Right ventricle myocardium inferior (tissue), 1 donor: ENCODE data around the gene RIMBP2. TPM values are rescaled to one million over a fixed set of nuclear protein-coding genes. Genes with fewer than 3 reads are reported as not detected.
"Not testable (repeated sequence)": the region's sequence is repeated elsewhere in the genome, so short reads cannot be mapped to it uniquely, and the experiment has no call there.

ENCODE experiments used
- ATAC-seq: fragments of 200-7000 bp; cut with Tn5 transposase; one replicate; pipeline ENCODE4 v1.9.1; 2020; ENCODE audit warnings: mild to moderate bottlenecking, moderate library complexity
- DNase-seq: peaks from one replicate; pipeline ENCODE4 v3.0.0; 2021; ENCODE audit errors: missing footprints
- intact Hi-C: fragments of 100-400 bp; cut with DNase I; formaldehyde crosslinking; loops from one replicate; pipeline ENCODE4 v1.11.0; 2022
- total RNA-seq: library from RNA; stranded (reverse); fragmentation: NEBNext Ultra II Directional; extraction: Animal tissue kit (Norgen Biotek cat#: 25700); gene quantifications from one replicate; pipeline ENCODE4 v1.2.1, GENCODE V29; 2021
- donor health status: DM: no; HTN: yes; CAD: no; lungs with severe emphysema.

The RIMBP2 gene
- total RNA-seq, 1 donor from 2014 or later: not detected

DNA sequence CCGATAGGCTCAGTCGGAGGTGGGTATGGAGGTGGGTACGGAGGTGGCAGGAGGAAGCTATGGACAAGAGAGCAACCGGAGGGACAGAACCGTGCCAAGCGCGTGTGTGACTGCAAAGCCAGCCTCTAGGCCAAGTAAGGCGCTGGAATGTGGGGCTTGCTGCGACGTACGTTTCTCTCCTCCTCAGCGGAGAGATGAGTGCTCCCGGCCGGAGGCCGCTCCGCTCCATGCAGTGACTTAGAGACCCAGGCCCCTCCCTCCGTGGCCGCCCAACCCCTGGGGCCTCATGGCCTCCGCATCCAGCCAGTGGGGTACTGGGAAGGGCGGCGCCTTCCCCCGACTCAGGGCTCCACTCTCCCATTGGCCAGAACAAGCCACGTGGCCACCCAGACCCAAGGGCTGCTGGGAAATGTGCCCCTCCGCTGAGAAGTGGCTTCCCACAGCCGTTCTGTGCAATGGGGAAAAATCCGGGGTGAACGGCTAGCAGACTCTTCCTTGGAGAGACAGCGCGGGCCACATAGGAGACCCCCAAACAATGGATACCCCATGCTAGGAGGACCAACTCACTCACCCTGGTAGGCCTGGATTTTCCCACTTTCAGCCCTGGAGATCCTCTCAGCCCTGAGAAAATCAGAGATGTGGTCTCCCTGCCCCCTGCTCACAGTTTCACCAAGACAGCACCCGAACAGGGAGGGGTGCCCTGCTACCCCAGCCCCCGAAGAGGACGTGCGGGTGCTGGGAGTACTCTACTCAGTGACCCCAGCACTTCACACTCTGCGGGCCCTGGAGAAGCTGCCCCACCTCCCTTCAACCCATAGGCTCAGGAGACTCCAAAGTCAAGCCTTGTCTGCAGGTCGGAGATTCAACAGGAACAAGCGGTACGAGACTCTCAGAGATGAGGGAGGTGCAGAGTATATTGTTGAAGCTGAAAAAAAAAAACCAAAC lies 66.7 kb downstream of the RIMBP2 start:
- ATAC-seq (no peak), DNase-seq (no peak)
- intact Hi-C loops: no loop called here

DNA sequence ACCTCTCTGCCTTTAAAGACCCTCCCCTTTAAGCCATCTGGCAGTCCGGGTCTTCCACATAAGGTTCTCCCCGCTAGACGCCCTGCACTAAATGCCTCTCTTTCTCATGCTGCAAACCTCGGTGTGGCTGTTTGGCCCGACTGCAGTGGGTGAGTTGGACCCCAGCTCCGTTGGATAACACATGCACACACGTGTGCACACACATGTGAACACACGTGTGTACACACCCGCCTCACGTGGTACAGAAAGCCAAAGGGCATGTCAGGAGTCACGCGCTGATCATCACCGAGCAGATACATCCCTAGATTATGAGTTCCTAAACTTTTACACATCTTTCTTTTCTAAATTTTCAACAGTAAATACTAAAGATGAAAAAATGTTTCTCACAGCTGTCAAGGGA lies 68.3 kb downstream of the RIMBP2 start:
- DNase-seq (no peak), ATAC-seq (no peak)
- intact Hi-C loops: no loop called here

- ATAC-seq: no peak
- intact Hi-C loops: no loop called here
Measured at GRCh38 chr12:130646716-130647370, 69.3 kb downstream of the RIMBP2 start.

GRCh38 chr12:130646191-130646590 lies 69.9 kb downstream of the RIMBP2 start:
- ATAC-seq, intact Hi-C loops, DNase-seq: not testable (repeated sequence)

More at GRCh38 chr12:130646716-130647370, 69.3 kb downstream of the RIMBP2 start:
- DNase-seq: no peak

- intact Hi-C loops: no loop called here
- DNase-seq: no peak
- no peak for ATAC-seq
Measured at GRCh38 chr12:130645751-130646150, 70.3 kb downstream of the RIMBP2 start.

GRCh38 chr12:130644566-130644965 lies 71.5 kb downstream of the RIMBP2 start:
- DNase-seq (no peak), ATAC-seq (no peak)
- intact Hi-C loops: no loop called here

- DNase-seq (no peak), ATAC-seq (no peak)
- intact Hi-C loops: no loop called here
Measured at GRCh38 chr12:130644146-130644545, 72.0 kb downstream of the RIMBP2 start.

DNA sequence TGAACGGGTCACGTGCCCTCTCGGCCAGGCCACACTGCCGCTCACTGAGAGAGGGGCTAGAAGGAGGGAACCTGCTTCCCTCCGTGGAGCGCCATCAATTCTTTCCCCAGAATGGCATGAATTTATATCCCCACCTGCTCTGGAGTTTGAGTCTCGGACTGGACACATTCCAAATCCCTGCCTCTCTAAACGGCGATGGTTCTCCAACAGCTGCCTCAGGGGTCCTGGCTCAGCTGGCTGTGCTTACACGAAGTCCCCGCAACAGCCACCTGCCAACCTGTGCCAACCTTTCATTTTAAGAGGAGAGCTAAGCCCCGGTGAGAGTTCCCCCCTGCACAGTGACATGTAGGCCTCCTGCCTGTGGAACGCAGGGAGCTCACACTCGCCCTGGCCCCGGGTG lies 73.2 kb downstream of the RIMBP2 start:
- intact Hi-C loops: no loop called here
- DNase-seq: no peak
- ATAC-seq: no peak

- peak; percentile 10 for ATAC-seq
- intact Hi-C loops: no loop called here
- DNase-seq: no peak
Measured at GRCh38 chr12:130641533-130642184, 74.4 kb downstream of the RIMBP2 start.

DNA sequence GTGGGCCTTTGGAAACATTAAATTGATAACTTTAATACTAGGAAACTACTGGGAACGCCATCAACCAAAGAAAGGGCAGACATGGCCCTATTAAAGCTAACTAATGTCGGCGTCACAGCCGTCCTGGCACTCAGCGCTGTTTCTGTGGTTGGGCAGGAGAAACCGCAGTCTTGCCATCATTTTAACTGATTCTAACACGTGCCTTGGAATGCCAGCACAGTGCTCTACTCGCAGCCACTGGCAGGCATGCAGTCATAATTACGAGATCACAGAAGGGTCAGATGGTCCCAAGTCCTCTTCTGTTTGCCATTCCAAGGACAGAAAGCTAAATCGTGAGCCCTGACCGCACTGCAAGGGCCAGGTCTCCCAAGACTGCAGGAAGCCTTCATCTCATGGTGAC lies 75.2 kb downstream of the RIMBP2 start:
- DNase-seq: no peak
- intact Hi-C loops: no loop called here
- no peak for ATAC-seq

DNA sequence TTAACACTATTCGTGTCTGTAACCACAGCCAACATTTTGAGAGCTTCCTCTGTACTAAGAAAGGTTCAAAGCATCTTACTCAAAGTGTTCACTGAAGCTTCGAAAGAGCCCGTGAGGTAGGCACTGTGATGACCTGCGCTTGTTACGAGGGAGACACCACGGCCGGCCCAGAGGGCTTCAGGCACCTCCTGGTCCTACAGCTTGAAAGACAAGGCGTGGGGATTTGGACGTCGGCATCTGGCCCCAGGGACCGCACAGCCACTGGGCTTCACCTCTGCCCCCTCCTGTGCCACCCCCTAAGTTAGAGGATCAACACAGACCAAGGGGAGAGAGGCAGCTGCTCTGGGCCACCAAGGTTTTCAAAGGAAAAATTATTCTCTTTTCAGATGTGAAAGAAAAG lies 75.6 kb downstream of the RIMBP2 start:
- intact Hi-C loops: no loop called here
- DNase-seq (no peak), ATAC-seq (no peak)

DNA sequence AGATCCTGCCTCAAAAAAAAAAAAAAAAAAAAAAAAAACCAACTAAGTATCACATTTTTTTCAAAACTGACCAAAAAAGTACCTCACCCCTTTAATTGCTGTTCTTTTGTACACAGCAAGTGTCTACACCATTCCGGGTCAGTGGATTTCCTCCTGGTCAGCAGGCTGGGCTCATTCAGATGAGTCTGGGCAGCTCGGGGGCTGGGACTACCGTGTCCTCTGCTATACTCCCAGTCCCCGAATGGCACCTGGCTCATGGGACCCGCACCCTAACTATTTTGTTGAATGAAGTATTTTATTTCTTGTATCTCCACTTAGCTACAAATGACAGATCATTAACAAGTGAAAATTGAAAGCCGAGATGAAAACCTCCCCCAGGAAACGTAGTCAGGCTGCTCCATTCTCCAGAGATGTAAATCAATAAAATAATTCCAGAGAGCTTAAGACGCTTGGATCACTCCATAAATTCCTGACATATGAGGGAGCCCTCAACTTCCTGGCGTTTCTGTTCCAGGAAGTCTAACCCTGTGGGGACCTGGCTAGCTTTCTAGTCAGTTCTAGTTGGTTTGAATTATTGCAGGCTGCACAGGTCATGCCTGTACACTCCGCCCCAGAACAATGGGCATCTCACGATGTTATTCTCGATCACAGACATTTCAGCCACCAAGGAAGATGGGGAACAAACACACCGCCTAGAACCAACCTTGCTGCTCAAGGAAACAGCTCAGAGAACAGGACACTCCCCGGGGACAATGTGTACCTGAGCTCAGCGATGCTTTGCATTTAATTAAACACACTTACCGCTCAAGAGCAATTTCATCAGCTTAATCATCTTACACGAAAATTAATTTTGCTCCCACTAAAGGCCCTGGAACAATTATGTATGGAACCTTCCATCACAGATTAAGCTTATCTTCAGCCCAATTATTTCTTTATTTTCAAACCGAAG lies 76.3 kb downstream of the RIMBP2 start:
- ATAC-seq (no peak), DNase-seq (no peak)
- intact Hi-C loops: no loop called here

GRCh38 chr12:130636370-130636769 lies 79.7 kb downstream of the RIMBP2 start:
- intact Hi-C loops: no loop called here
- ATAC-seq (no peak), DNase-seq (no peak)

- no peak for ATAC-seq
Measured at GRCh38 chr12:130634866-130635265, 81.2 kb downstream of the RIMBP2 start.

GRCh38 chr12:130633771-130634170 lies 82.3 kb downstream of the RIMBP2 start:
- ATAC-seq (no peak), DNase-seq (no peak)
- intact Hi-C loops: no loop called here

More at GRCh38 chr12:130634866-130635265, 81.2 kb downstream of the RIMBP2 start:
- intact Hi-C loops: no loop called here
- no peak for DNase-seq

DNA sequence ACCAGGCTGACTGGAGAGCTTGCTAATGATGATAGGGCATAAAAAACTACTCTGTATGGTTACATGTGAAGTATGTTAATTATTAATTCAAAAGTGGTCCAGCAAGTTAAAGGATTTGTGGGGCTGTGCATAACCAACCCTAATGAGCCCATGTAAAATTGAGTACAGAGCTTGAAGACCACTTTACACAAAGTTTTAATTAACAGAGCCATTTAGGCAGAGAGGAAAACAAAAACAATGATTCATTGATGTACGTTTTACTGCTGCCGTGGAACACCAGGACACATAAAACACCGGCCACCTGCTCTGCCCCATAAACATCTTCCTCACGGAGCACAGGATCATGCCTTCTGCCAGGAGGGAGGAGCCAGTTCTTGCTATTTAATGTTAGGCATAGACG lies 83.5 kb downstream of the RIMBP2 start:
- ATAC-seq (no peak), DNase-seq (no peak)
- intact Hi-C loops: no loop called here

- no peak for DNase-seq
- no peak for ATAC-seq
- intact Hi-C loops: no loop called here
Measured at GRCh38 chr12:130628304-130628703, 87.8 kb downstream of the RIMBP2 start.

GRCh38 chr12:130627175-130627574 lies 88.9 kb downstream of the RIMBP2 start:
- no peak for DNase-seq
- intact Hi-C loops: no loop called here
- ATAC-seq: no peak

DNA sequence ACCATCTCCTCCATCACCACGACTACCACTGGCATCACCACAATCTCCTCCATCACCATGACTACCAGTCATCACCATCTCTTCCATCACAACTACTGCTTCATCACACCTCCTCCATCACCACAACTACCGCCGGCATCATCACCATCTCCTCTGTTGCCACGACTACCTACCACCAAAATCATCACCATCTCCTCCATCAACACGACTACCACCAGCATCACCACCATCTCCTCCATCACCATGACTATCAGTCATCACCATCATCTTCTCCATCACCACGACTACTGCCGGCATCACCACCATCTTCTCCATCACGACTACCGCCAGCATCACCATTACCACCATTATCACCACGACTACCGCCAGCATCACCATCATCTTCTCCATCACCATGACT lies 89.5 kb downstream of the RIMBP2 start:
- intact Hi-C loops: no loop called here
- DNase-seq: no peak
- ATAC-seq: no peak
